PC-3 (cell line): Measurements from ENCODE around the gene TRMO. TPM values are rescaled to one million over a fixed set of nuclear protein-coding genes. Genes with fewer than 3 reads are reported as not detected.
"Not testable (repeated sequence)": the region's sequence is repeated elsewhere in the genome, so short reads cannot be mapped to it uniquely, and the experiment has no call there.

Experiments used
- ATAC-seq: fragments of 200-7000 bp; cut with Tn5 transposase; 2 replicates; pipeline ENCODE4 v1.9.1; 2020; ENCODE audit warnings: mild to moderate bottlenecking, moderate library complexity
- BruUV-seq: library from RNA; stranded (reverse); fragments of 400-500 nt; replicated peaks from 2 replicates; lab custom pipeline; 2021; lab: Mats Ljungman, UMichigan
- CTCF ChIA-PET: fragments of 300-600 bp; sonication (Branson Sonifier 250); formaldehyde crosslinking; loops from one replicate; lab custom pipeline; 2022; ENCODE audit warnings: antibody characterized with exemption; lab: Charles Lee
- POLR2A ChIA-PET: fragments of 300-600 bp; sonication (Branson Sonifier 250); formaldehyde crosslinking; loops from one replicate; lab custom pipeline; 2022; ENCODE audit warnings: antibody characterized with exemption; ENCODE audit not compliant: unreplicated experiment; lab: Charles Lee
- DNase-seq: peaks from one replicate; pipeline ENCODE4 v3.0.0-alpha.2; 2015
- H2AFZ ChIP-seq: fragments of 300-600 bp; sonication (generic); 2 replicates; pipeline ENCODE4 v1.6.0; 2016; ENCODE audit warnings: antibody characterized with exemption, low read length
- H3F3A ChIP-seq: fragments of 300-600 bp; sonication (generic); one replicate; pipeline ENCODE4 v1.6.0; 2017; ENCODE audit warnings: antibody characterized with exemption, low read length, control low read depth, mild to moderate bottlenecking; ENCODE audit not compliant: unreplicated experiment
- H3K27ac ChIP-seq: fragments of 300-600 bp; sonication (generic); 2 replicates; pipeline ENCODE4 v1.5.1; 2016; ENCODE audit warnings: mild to moderate bottlenecking, low read length
- H3K27me3 ChIP-seq: fragments of 300-600 bp; sonication (generic); 2 replicates; pipeline ENCODE4 v1.6.1; 2016; ENCODE audit warnings: low read length, mixed read lengths
- H3K36me3 ChIP-seq: fragments of 300-600 bp; sonication (generic); 2 replicates; pipeline ENCODE4 v1.6.1; 2016; ENCODE audit warnings: low read depth, mixed run types, low read length, mixed read lengths
- H3K4me1 ChIP-seq: fragments of 300-600 bp; sonication (generic); 2 replicates; pipeline ENCODE4 v1.5.1; 2016; ENCODE audit warnings: low read length; ENCODE audit not compliant: insufficient read depth
- H3K4me2 ChIP-seq: fragments of 300-600 bp; sonication (generic); 2 replicates; pipeline ENCODE4 v1.6.0; 2016; ENCODE audit warnings: low read length
- H3K4me3 ChIP-seq: fragments of 300-600 bp; sonication (generic); 2 replicates; pipeline ENCODE4 v1.5.1; 2016; ENCODE audit warnings: mild to moderate bottlenecking, low read length, mixed read lengths
- H3K79me2 ChIP-seq: fragments of 300-600 bp; sonication (generic); 2 replicates; pipeline ENCODE4 v1.6.1; 2017; ENCODE audit warnings: low read length, mixed read lengths
- H3K9ac ChIP-seq: fragments of 300-600 bp; sonication (generic); 2 replicates; pipeline ENCODE4 v1.6.0; 2016; ENCODE audit warnings: mild to moderate bottlenecking, low read length
- H3K9me2 ChIP-seq: fragments of 300-600 bp; sonication (generic); replicated peaks from 2 replicates; pipeline ENCODE4 v1.6.1; 2016; ENCODE audit warnings: mixed run types, low read length, mixed read lengths
- H3K9me3 ChIP-seq: fragments of 300-600 bp; sonication (generic); 2 replicates; pipeline ENCODE4 v1.6.1; 2016; ENCODE audit warnings: low read length, mixed read lengths
- H4K20me1 ChIP-seq: fragments of 300-600 bp; sonication (generic); 2 replicates; pipeline ENCODE4 v1.6.1; 2016; ENCODE audit warnings: low read length, mixed read lengths
- CTCF ChIP-seq: fragments of 300-600 bp; sonication (generic); conservative IDR thresholded peaks from 2 replicates; pipeline ENCODE4 v1.5.1; 2017; ENCODE audit warnings: antibody characterized with exemption, low read depth, mild to moderate bottlenecking, low read length
- EZH2 ChIP-seq: fragments of 300-600 bp; sonication (generic); IDR thresholded peaks from one replicate; pipeline ENCODE4 v1.6.1; 2017; ENCODE audit warnings: antibody characterized with exemption, mild to moderate bottlenecking, low read length; ENCODE audit not compliant: unreplicated experiment
- EZH2phosphoT487 ChIP-seq: fragments of 300-600 bp; sonication (generic); IDR thresholded peaks from 2 replicates; pipeline ENCODE4 v1.6.1; 2018; ENCODE audit warnings: mild to moderate bottlenecking, antibody characterized with exemption, low read length, borderline replicate concordance
- intact Hi-C: fragments of 100-400 bp; cut with micrococcal nuclease; formaldehyde crosslinking; loops from 2 replicates; pipeline ENCODE4 v1.9.0; 2023
- total RNA-seq: library from RNA; depleted of rRNA; stranded (reverse); fragments of >200 nt; gene quantifications from 2 replicates; pipeline ENCODE4 v1.2.3, GENCODE V29; 2014

TRMO gene
- total RNA-seq, 1 experiment from 2014 or later = 14.3 TPM

GRCh38 chr9:97958812-97959511, 36.7 kb upstream of the TRMO start:
- CTCF ChIA-PET = no interaction called here
- POLR2A ChIA-PET = no interaction called here
- no peaks in the 10 kb centered on the region for H3K27me3 ChIP-seq
- peak; percentile 31; the same call in 1 of the 2 replicates for ATAC-seq
- H4K20me1 ChIP-seq = no peaks in the 10 kb centered on the region
- intact Hi-C loops = no loop called here
- H3K36me3 ChIP-seq = no peaks in the 10 kb centered on the region
- no peaks in the 10 kb centered on the region for H3F3A ChIP-seq
- BruUV-seq = no TSS peak
- H2AFZ ChIP-seq = no peak overlapping the region
- H3K9ac ChIP-seq = no peak overlapping the region
- TF ChIP-seq CTCF (no peak), EZH2phosphoT487 (no peak), EZH2 (no peak)
- no peak overlapping the region for H3K4me2 ChIP-seq
- no peaks in the 10 kb centered on the region for H3K9me3 ChIP-seq
- H3K27ac ChIP-seq = no peak overlapping the region
- no peak overlapping the region for H3K4me3 ChIP-seq
- no peak for DNase-seq
- no peaks in the 10 kb centered on the region for H3K4me1 ChIP-seq
- H3K79me2 ChIP-seq = no peaks in the 10 kb centered on the region
- no peaks in the 10 kb centered on the region for H3K9me2 ChIP-seq

DNA sequence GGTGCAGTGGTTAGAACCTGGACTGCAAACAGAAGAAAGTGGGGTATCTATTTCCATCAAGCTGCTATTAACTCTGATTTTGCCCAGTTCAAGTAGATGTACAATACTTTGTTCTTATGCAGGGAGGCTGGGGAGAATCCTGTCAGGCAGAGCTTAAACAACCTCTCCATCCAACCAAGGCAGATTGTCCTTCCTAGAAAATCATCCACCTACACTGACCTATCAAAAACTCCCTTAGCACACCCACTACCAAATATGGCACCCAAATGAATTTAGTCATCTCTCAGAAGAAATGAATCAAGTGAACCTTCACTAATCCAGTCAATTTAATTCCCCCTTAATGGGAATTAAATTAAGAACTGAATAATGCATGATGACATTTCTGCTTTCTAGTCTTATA, 34.0 kb upstream of the TRMO start:
- no peak for DNase-seq
- Histone ChIP-seq H3K4me3 (no peak overlapping the region), H3K9me3 (no peaks in the 10 kb centered on the region), H3K9ac (no peak overlapping the region), H3K79me2 (no peaks in the 10 kb centered on the region), H3K9me2 (no peaks in the 10 kb centered on the region), H3K4me1 (no peaks in the 10 kb centered on the region), H2AFZ (no peak overlapping the region), H3K36me3 (no peaks in the 10 kb centered on the region), H3F3A (no peaks in the 10 kb centered on the region), H3K27me3 (no peaks in the 10 kb centered on the region), H4K20me1 (no peaks in the 10 kb centered on the region), H3K27ac (no peak overlapping the region), H3K4me2 (no peak overlapping the region)
- POLR2A ChIA-PET = no interaction called here
- TF ChIP-seq CTCF = no peak
- TF ChIP-seq EZH2phosphoT487 = no peak
- no peak for TF ChIP-seq EZH2
- intact Hi-C loops = no loop called here
- BruUV-seq = no TSS peak
- ATAC-seq = no peak
- CTCF ChIA-PET = interaction anchor here (0.6 kb wide), 1 partner anchor 17 kb away, joined by 5 read pairs; no protein-coding TSS in a partner anchor

GRCh38 chr9:97954550-97954989, 32.3 kb upstream of the TRMO start:
- POLR2A ChIA-PET = no interaction called here
- Histone ChIP-seq H3K4me1 (no peaks in the 10 kb centered on the region), H3K4me2 (no peak overlapping the region), H2AFZ (no peak overlapping the region), H3K9me2 (no peaks in the 10 kb centered on the region), H3K9ac (no peak overlapping the region), H3K9me3 (no peaks in the 10 kb centered on the region), H3K27me3 (no peaks in the 10 kb centered on the region), H4K20me1 (no peaks in the 10 kb centered on the region), H3K36me3 (no peaks in the 10 kb centered on the region), H3K4me3 (no peak overlapping the region), H3K79me2 (no peaks in the 10 kb centered on the region), H3K27ac (no peak overlapping the region), H3F3A (no peaks in the 10 kb centered on the region)
- BruUV-seq = no TSS peak
- no peak for TF ChIP-seq EZH2
- TF ChIP-seq CTCF = peak; percentile 70
- ATAC-seq (peak; percentile 71), DNase-seq (peak; percentile 57)
- CTCF ChIA-PET = no interaction called here
- intact Hi-C loops = loop anchor here (1.0 kb wide), 1 partner anchor 31 kb away; no protein-coding TSS in a partner anchor

DNA sequence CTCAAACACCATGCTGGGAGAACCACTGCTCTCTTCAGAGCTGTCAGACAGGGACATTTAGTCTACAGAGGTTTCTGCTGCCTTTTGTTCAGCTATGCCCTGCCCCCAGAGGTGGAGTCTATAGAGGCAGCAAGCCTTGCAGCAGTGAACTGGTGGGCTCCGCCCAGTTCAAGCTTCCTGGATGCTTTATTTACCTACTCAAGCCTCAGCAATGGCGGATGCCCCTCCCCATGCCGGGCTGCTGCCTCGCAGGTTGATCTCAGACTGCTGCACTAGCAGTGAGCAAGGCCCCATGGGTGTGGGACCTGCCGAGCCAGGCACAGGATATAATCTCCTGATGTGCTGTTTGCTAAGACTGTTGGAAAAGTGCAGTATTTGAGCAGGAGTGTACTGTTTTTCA, 28.6 kb upstream of the TRMO start:
- H3F3A ChIP-seq, H3K9ac ChIP-seq, H3K36me3 ChIP-seq, ATAC-seq, BruUV-seq, H2AFZ ChIP-seq, H3K27ac ChIP-seq, H3K9me3 ChIP-seq, H3K9me2 ChIP-seq, H3K4me1 ChIP-seq, H3K27me3 ChIP-seq, H3K4me2 ChIP-seq, POLR2A ChIA-PET, DNase-seq, H4K20me1 ChIP-seq, intact Hi-C loops, H3K79me2 ChIP-seq, CTCF ChIA-PET, H3K4me3 ChIP-seq: not testable (repeated sequence)
